HG03565 (cell line): ENCODE measurements around the gene PRPH2.
A peak's percentile ranks its signal among the peaks of the same experiment; 100 is the strongest.
"Not testable (repeated sequence)": the region's sequence is repeated elsewhere in the genome, so short reads cannot be mapped to it uniquely, and the experiment has no call there.

Experiments
- ATAC-seq: cut with Tn5 transposase; IDR thresholded peaks from one replicate; pipeline ENCODE4 v1.9.1; 2021; ENCODE audit warnings: mild to moderate bottlenecking, moderate library complexity; ENCODE audit not compliant: unreplicated experiment

Gene PRPH2

DNA sequence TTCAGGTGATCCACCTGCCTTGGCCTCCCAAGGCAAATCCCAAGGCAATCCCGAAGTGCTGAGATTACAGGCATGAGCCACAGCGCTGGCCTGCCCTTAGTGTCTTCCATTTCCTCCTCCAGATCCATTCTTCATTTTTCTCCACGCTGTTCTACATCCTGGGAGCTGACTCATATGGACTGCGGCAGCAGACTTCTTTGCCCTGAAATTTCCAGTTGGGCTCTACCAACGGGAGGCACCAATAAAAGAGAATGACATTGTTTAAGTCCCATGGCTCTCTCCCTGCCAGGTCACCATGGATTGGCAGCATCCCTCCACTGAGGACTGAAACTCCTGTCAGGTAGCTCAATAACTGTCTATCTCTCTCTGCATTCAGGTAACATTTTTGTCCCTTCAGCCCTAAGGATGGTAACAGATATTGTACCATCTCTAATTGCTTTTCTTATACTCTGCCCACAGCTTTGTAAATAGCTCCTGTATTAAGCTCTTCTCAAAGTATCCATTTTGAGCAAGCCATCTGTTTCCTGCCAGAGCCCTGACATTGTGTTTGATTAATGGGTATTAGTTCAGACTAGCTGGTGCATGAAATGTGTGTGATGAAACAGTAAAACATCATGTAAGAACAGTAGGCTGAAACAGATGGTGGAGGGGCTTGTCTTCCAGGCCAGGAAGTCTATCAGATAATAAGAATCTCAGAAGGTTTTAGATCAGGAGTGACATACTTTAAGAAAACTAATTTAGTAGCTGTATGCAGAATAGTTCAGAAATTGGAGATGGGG lies 19.9 kb upstream of the PRPH2 start:
- ATAC-seq = no peak

DNA sequence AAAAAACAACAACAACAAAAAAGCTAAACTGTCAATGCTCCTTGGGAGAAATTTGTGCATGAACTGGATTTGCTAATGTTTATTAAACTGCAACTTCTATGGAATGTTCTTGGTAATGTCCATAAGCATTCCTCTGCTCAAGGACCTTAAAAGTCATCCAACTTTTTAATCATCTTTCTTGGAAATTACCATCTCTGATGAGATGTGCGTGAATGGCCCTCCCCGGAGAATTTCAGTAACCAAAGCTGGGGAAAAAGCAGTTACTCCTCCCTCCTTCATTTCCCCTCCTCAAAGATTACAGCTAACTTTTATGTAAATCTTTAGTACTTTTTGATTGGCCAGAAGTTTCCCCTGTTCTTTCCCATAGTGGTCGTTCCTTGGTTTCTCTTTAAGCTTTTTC lies 18.3 kb upstream of the PRPH2 start:
- no peak for ATAC-seq

DNA sequence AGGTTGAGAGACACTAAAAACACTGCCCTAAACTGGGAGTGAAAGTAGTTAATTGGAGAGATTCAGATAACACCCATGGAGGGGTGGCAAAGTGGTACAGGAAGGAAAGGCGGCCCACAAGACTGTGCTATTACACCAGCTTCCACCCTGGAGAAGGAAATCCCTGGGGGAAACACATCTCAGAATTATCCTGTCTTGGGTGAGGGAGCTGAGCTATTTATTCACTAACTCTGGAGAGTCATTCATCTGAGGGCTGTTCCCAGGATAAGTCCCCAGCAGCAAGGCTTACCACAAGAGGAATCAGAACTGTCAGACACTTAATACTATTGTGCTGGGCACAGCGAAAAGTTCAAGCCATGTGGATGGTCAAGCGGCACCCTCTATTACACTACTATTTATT lies 13.6 kb upstream of the PRPH2 start:
- no peak for ATAC-seq

DNA sequence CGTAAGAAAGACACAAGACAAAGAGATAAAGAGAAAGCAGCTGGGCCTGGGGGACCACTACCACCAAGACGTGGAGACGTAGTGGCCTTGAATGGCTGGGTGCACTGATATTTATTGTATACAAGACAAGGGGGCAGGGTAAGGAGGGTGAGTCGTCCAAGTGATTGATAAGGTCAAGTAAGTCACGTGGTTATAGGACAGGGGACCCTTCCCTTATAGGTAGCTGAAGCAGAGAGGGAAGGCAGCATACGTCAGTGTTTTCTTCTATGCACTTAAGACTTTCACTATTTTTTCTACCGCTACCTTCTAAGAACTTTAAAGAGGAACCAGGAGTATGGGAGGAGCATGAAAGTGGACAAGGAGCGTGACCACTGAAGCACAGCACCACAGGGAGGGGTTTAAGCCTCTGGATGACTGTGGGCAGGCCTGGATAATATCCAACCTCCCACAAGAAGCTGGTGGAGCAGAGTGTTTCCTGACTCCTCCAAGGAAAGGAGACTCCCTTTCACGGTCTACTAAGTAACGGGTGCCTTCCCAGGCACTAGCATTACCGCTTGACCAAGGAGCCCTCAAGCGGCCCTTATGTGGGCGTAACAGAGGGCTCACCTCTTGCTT lies 11.6 kb upstream of the PRPH2 start:
- ATAC-seq = not testable (repeated sequence)

DNA sequence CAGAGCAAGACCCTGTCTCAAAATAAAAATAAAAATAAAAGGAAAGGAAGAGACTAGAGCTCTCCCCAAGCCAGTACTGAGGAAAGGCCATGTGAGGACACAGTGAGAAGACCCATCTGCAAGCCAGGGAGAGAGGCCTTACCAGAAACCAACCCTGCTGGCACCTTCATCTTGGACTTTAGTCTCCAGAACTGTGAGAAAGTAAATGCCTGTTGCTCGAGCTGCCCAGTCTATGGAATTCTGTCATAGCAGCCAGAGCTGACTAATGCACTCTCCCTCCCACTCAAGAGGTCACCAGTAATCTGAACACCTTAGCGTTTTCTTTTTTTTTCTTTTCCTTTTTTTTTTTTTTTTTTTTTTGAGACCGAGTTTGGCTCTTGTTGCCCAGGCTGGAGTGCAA lies 7.3 kb upstream of the PRPH2 start:
- ATAC-seq = no peak

DNA sequence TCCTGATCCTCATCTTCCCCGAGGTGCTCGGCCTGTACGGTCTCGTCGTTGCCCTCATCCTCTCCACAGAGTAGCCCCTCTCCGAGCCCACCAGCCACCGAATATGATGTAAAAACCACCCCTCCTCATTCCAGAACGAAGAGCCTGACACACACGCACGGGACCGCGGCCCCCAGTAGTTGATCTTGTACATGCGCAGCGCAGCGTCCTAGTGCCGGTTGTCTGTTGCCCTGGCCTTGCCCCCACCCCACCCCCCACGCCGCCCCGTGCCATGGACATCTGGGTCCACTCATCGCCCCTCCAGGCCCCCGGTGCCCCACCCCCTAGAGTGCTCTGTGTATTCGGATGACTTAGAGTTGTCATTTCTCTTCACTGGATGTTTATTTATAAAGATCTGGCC lies 5.2 kb upstream of the PRPH2 start:
- no peak for ATAC-seq

DNA sequence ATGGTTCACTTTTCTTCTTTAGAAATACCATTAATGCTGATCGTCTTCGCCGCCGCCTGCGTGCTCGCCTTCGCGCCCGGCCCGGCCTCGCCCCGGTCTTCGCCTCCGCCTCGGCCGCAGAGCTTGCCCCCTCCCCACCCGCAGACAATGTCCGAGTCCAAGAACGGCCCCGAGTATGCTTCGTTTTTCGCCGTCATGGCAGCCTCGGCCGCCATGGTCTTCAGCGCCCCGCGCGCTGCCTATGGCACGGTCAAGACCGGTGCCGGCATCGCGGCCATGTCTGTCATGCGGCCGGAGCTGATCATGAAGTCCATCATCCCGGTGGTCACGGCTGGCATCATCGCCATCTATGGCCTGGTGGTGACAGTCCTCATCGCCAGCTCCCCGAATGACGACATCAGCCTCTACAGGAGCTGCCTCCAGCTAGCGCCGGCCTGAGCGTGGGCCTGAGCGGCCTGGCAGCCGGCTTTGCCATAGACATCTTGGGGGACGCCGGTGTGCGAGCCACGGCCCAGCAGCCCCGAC lies 4.8 kb upstream of the PRPH2 start:
- ATAC-seq = no peak

DNA sequence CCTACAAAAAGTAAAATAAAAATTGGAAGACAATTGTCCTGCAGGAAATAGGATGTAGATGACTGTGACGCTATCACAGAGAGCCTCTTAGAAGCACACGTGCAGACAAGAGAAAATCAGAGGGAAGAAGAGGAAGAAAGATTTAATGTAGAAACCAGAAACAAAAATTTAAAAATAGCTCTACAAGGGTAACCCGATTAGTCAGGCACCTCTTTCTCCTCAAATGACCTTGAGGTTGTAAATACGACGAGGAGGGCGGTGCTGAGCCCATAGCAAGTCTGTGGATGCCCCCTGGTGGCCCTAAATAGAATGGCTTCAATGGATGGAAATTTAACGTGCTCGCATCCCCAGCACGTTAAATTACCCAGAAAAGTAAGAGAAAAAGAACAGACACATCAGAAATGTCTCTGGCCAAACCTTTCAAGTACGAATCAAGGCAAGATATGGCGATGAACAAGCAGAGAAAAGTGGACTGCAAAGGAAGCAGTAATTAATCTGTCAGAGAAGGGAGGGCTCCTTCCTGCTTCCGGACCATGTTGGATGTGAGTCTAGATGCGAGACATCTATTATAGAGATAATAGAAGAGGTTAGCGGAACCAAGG lies 4.2 kb upstream of the PRPH2 start:
- ATAC-seq = peak; percentile 70

DNA sequence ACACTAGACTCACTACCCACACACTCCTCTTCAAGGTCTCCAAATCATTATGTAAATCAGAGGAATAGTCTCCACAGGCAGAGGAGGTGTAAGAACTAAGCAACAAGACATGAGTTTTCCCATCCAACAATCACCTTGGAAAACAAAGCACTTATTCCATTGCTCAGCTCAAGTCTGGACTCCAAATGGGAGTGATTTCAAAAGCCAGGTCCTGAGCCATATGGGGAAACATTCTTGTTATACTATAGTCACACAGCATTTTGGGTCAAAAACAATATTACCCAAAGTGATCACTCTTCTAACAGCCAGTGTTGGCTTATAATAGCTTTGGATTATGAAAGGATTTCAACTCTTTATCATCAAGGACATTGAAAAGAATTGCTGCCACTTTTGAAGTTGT lies 3.6 kb upstream of the PRPH2 start:
- ATAC-seq = no peak

DNA sequence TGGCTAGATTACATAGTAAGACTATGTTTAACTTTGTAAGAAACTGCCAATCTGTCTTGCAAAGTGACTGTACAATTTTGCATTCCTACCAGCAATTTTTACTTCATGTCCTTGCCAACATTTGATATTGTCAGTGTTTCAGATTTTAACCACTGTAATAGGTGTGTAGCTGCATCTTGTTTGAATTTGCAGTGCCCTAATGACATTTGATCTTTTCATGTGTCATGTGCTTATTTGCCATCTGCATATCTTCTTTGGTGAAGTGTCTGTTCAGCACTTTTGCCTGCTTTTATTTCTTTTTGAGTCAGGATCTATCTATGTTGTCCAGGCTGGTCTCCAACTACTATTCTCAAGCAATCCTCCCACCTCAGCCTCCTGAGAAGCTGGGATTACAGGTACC lies 2.4 kb upstream of the PRPH2 start:
- ATAC-seq = no peak

DNA sequence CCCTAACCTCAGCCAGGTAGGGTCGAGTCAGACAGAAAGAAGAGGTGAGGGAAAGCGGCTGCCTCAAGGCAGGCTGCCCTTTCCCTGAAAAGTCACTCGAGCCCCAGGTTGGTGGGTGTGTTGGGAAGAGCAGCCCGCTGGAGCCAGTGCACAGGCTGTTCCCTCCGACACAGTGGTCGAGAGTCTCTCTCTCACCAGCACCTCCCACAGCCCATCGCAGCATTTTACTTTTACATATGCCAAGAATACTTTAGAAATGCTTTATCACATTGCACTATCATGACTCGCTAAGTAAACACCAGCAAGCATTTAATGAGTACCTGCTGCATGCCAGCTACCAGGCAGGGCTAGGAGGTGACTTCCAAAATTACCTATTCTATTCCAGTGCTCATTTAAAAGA lies 1.7 kb downstream of the PRPH2 start:
- ATAC-seq = no peak

DNA sequence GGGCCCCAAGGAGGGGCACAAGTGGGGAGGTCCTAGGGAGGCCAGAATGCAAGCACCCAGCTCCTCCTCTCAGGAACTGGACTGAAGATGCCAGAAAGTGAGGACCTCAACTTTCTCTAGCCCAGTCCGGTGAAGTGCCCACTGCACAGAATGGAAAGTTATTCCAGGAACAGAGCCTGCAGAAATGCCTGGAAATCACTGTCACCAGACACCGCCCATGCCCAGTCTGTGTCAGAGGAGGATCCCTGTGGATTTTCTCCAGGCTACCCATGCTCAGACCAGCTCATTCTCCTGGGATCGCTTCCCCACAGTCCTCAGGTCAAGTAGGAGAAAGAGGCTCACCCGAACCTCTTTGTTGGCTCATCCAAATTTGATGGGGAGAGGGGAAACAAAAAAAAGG lies 6.5 kb downstream of the PRPH2 start:
- no peak for ATAC-seq

DNA sequence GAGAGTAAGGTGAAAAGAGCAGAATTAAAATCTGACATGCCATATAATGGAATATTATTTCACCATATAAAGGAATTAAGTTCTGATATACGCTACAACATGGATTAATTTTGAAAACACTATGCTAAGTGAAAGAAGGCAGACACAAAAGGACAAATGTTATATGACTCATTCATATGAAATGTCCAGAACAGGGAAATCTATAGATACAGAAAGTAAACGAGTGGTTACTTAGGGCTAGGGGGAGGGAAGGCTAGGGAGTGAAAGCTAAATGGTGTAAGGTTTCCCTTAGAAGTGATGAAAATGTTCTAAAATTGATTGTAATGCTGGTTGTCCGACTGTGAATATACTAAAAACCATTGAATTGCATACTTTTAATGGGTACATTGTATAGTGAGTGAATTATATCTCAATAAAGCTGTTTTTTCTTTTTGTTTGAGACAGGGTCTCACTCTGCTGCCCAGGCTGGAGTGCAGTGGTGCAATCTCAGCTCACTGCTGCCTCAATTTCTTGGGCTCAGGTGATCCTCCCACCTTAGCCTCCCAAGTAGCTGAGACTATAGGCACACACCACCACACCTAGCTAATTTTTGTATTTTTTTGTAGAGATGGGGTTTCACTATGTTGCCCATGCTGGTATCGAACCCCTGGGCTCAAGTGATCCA lies 8.2 kb downstream of the PRPH2 start:
- no peak for ATAC-seq

DNA sequence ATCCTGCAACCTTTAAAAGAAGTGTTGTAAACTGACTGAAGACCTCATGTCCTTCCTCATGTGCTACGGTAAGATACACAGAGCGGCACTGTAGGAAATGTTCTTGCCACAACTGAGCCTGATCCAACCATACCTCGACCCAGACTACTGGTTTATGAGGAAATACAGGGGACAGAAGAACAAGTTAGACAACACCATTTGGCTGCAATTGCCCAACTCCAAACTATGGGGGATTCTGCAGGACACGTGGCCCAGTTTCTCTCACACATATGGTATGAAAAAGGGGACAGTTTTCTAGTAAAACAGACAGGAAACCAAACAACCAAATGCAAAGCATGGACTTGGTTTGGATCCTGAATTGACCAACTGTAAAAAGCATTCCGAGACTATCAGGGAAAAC lies 10.5 kb downstream of the PRPH2 start:
- no peak for ATAC-seq

DNA sequence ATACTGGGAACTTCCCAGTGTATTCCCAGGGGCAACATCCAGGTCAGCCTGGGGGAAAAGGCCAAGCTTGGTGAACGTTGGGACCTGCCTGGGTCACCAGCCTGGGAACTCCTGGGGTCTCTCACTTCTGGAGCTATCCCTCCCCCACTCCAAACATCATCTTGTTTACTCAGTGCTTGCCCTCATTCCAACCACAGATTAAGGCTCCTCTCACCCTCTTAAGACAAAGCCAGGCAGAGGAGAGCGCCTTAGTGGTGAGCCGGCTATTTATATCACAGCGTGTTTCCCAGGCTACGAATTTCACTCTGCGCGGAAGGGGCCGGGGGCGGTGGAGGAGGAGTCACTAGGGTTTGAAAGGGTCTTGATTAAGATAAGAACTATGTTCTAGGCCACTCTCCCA lies 12.1 kb downstream of the PRPH2 start:
- ATAC-seq = no peak

DNA sequence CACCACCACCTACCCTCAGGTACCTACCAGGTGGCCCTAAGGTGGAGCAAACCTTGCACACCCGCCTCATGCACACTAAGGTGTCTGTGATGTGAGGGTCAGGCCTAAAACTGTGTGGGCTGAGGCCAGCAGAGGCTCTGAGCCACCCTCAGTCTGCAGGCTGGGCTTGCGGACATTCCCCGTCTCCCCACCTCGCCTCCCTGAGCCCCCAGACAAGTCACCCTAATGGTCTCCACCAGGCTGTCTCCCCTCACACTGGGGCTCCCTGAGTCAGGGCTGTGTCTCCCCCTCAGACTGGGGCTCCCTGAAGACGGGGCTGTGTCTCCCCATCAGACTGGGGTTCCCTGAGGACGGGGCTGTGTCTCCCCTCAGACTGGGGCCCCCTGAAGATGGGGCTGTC lies 12.5 kb downstream of the PRPH2 start:
- ATAC-seq = no peak

DNA sequence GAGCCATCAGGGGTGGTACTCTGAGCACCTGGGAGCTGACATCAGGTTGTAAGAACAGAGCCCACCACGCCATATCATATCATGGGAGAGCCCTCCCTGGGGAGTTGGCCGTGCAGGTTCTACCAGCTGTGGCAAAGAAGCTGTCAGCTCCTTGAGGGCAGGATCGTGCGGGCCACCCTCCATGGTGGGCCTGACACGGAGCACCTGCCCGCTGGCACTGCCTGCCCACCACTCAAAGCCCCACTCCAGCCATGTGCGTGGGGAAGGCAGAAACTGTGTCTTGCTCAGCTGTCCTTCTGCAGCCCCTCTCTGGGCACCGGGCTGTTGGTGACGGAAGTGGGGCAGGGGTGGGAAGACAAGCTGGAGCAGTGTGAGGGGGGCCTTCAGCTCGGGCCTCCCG lies 14.3 kb downstream of the PRPH2 start:
- ATAC-seq = no peak

DNA sequence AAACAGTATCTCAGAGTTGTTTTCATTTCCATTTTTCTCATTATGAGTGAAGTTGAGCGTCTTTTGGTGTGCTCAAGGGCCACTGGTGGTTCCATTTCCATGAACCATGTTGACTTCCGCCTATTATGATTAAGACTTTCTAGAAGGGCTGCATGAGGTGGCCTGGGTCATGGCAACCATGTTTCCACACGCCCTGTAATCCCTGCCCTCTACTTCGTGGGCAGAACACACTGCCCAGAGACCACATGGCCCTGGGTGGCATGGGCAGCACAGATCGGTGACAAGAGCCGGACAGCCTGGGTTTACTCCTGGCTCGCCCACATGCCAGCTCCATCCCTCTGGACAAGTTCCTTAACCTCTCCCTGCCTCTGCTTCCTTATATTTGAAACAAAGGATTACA lies 14.8 kb downstream of the PRPH2 start:
- ATAC-seq = no peak

DNA sequence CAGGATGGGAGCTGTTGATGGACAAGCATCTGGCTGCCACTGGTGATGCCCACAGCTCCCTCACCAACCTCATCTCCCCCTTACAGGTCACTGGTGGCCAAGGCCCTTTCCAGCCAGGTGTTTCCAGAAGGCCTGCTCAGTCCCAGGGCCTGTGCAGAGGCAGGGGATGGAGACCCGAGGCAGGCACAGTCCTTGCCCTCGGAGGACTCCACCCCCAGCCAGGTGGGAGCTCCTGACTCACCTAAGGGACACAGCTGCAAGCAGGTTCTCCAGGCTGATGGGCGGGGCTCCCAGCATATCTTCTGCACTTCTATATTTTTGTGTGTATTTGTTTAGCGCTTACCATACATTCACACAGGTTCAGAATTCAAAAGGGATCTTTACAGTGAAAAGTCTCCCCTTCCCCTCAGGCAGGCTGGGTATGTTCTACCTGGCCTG lies 17.4 kb downstream of the PRPH2 start:
- no peak for ATAC-seq

DNA sequence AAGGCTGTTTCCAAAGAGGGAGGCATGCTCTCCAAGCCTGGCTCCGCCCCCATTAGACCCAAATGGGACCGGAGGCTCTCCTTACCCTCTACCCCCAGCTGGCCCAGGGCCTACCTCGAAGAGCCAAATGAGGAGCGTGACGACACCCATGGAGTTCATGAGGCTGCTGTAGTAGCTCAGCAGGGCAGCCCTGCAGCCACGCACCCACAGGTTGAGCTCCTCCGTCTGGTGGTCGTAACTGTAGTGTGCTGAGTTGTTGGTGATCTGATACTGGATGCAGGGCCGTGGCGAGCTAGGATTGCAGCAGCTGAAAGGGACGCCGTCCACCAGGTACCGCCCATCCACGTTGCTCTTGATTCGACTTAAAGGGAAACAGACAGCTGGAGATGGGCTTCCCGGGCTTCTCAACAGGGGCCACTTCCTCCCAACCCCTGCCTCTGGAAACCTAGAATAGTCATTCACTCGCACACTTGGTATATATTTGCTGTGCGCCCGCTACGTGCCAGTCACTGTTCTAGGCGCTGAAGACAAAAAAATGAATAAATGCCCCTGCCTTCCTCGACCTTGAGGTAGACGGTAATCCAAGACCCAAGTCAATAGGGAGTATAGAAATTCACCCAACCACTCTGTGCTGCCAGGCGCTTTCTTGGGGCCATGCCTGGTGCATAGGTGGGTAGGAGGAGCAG lies 18.0 kb downstream of the PRPH2 start:
- no peak for ATAC-seq

DNA sequence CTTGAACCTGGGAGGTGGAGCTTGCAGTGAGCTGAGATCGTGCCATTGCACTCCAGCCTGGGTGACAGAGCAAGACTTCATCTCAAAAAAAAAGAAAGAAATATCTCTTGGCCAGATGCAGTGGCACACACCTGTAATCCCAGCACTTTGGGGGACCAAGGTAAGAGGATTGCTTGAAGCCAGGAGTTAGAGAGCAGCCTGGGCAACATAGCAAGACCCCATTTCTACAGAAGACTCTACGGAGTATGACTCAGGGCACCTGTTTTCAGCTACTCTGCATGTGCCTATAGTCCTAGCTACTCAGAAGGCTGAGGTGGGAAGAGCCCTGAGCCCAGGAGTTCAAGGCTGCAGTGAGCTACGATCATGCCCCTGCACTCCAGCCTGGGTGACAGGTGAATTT lies 19.6 kb downstream of the PRPH2 start:
- ATAC-seq = not testable (repeated sequence)
